Esophagus (tissue), 2 donors: Measurements from ENCODE around the gene ZNF146. TPM values are rescaled to one million over a fixed set of nuclear protein-coding genes. Genes with fewer than 3 reads are reported as not detected.
A peak's percentile ranks its signal among the peaks of the same experiment; 100 is the strongest.

Experiments used
- H3K27ac ChIP-seq, 2 donors: one replicate each; pipeline ENCODE4 v1.5.1; 2013; ENCODE audit warnings: low read depth in 2 of 2, mild to moderate bottlenecking in 2 of 2, inconsistent platforms in 1 of 2, low read length in 1 of 2, moderate library complexity in 1 of 2
- H3K27me3 ChIP-seq, 2 donors: one replicate each; pipeline ENCODE4 v1.6.1; 2013; ENCODE audit warnings: low read length in 2 of 2, control low read depth in 1 of 2, mild to moderate bottlenecking in 1 of 2; ENCODE audit not compliant: insufficient read depth in 2 of 2, control insufficient read depth in 1 of 2
- H3K36me3 ChIP-seq, 2 donors: one replicate each; pipeline ENCODE4 v1.6.1; 2013; ENCODE audit warnings: low read length in 1 of 2; ENCODE audit not compliant: control insufficient read depth in 2 of 2, insufficient read depth in 2 of 2
- H3K4me1 ChIP-seq, 2 donors: one replicate each; pipeline ENCODE4 v1.6.1; 2013; ENCODE audit warnings: low read length in 1 of 2; ENCODE audit not compliant: control insufficient read depth in 2 of 2, insufficient read depth in 2 of 2
- H3K4me3 ChIP-seq, 2 donors: one replicate each; pipeline ENCODE4 v1.5.1; 2013; ENCODE audit warnings: low read length in 2 of 2, mild to moderate bottlenecking in 2 of 2, low read depth in 1 of 2, moderate library complexity in 1 of 2
- H3K9me3 ChIP-seq, 2 donors: one replicate each; pipeline ENCODE4 v1.6.1; 2013; ENCODE audit warnings: mild to moderate bottlenecking in 2 of 2, low read depth in 1 of 2, low read length in 1 of 2, moderate library complexity in 1 of 2; ENCODE audit not compliant: control insufficient read depth in 2 of 2, insufficient read depth in 1 of 2
- WGBS, 2 donors: extraction: QIAGEN DNeasy Blood & Tissue Kit; methylation state at CpG; one replicate each; pipeline ENCODE4 v1.1.7; 2013; 5-methylcytosine and 5-hydroxymethylcytosine counted together
- polyA plus RNA-seq, 2 donors: library from polyadenylated mRNA; stranded (reverse); fragments of 200-250 nt; gene quantifications; one replicate each; pipeline ENCODE4 v1.2.3, GENCODE V29; 2013
- donor health status: healthy with polysubstance abuse.
- donor health status: Bipolar disorder and iron deficiency.

The ZNF146 gene
- polyA plus RNA-seq, 2 donors: 13.4 to 22.2 TPM

DNA sequence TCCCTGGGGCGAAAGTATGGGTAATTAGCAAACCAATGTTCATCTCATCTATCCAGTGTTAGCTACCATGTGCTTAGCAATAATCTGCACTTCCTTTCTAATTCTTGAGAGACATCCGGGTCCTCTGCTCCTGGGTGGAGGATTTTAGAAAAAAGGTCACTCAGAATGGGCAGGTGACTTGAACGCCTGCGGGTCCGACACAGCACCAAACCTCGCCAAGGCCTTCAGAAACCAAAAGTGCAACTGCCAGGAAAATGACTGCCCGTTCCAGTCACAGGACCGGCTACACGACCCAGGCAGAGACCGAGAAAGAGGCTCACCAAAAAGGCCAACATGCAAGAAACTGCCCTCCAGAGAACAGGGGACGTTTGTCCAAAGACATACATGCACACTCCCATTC lies 39.9 kb downstream of the ZNF146 start:
- peaks cover 4 to 38% of the 10 kb centered on the region in 2 donors for H3K9me3 ChIP-seq
- H3K36me3 ChIP-seq: no peaks in the 10 kb centered on the region
- H3K4me1 ChIP-seq: no peaks in the 10 kb centered on the region
- no peaks in the 10 kb centered on the region for H3K27me3 ChIP-seq
- H3K27ac ChIP-seq: no peak overlapping the region
- H3K4me3 ChIP-seq: no peak overlapping the region
- WGBS, 2 donors: 84 to 93% methylated on average over 11 of the region's 11 CpGs

DNA sequence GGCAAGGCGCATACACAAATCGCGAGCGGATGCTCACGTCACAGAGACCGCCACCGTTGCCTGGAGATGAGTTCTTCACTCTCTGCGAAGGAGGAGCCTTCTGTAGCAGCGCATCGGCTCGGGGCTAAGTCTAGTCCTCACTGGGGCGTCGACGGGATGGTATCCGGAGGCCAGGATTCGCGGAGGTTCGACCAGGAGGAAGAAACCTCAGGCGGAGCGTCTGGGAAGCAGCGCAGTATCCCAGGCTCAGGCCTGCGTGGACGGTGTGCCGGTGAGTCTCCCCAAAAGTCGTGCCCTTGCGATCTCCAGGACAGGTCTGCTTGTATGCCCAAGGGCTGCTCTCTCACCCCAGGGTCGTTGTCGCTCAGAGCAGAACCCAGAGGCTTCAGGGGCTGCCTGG lies 40.4 kb downstream of the ZNF146 start:
- Histone ChIP-seq H3K36me3 (no peaks in the 10 kb centered on the region), H3K27ac (no peak overlapping the region), H3K4me3 (no peak overlapping the region), H3K4me1 (no peaks in the 10 kb centered on the region), H3K9me3 (peaks cover 4 to 38% of the 10 kb centered on the region in 2 donors), H3K27me3 (no peaks in the 10 kb centered on the region)
- 96 to 97% methylated on average over 28 of the region's 28 CpGs for WGBS, 2 donors

DNA sequence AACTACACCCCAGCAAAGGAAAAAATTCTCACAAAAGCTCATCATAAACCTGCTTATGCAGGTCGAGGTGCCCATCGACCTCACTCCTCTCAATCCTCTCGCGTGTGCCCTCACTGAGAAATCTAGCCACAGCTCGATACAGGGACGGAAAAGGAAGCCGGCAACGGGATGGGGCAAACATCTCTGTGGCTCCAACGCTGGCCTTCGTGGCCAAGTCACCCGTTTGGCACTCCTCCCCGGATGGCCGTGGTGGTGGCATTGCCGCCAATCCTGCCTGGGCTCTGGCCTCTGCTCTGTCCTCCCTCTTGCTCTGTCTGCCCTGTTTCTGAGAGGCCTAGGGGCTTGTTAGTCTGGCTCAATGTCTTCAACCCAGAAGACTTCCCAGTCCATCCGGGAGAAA lies 41.2 kb downstream of the ZNF146 start:
- H3K9me3 ChIP-seq: peaks cover 4 to 38% of the 10 kb centered on the region in 2 donors
- H3K36me3 ChIP-seq: no peaks in the 10 kb centered on the region
- H3K27ac ChIP-seq: no peak overlapping the region
- WGBS, 2 donors: 95 to 98% methylated on average over 15 of the region's 15 CpGs
- H3K4me3 ChIP-seq: no peak overlapping the region
- no peaks in the 10 kb centered on the region for H3K27me3 ChIP-seq
- no peaks in the 10 kb centered on the region for H3K4me1 ChIP-seq

DNA sequence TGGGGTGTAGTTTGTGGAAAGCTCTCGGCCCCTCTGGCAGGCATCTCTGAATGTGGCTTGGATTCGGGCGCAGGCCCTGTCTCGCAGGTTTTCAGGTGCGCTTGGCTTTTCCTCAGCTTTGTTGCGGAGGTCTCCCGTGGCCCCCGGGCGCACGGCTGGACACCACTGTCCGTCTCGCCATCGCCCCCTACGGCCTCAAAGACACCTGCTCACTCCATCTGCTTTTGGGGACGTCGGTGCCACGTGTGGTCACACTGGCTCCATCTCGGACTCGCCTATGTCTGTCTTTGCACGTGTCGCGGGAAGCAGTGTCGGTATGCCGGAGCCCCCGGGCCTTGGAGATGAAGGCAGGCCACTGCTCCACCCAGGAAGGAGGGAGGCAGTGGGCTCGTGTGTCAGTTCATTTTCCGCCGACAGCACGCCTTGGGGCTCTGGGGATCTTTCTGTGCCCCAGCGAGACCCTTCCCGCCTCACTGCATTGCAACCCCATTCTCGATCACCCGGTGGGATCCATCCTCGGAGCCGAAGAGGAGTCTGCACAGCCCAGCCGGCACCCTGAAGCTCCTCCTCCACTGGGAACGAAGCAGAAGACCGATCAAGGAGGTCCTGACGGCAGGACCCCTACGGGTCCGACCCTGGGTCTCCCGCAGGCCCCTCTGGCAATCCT lies 42.1 kb downstream of the ZNF146 start:
- Histone ChIP-seq H3K27me3 (no peaks in the 10 kb centered on the region), H3K9me3 (peaks cover 4 to 38% of the 10 kb centered on the region in 2 donors), H3K4me1 (no peaks in the 10 kb centered on the region), H3K36me3 (no peaks in the 10 kb centered on the region), H3K4me3 (peak overlapping the region in 1 of 2 donors; percentile 37), H3K27ac (no peak overlapping the region)
- 68 to 72% methylated on average over 39 to 42 of the region's 42 CpGs for whole genome bisulfite sequencing, 2 donors

DNA sequence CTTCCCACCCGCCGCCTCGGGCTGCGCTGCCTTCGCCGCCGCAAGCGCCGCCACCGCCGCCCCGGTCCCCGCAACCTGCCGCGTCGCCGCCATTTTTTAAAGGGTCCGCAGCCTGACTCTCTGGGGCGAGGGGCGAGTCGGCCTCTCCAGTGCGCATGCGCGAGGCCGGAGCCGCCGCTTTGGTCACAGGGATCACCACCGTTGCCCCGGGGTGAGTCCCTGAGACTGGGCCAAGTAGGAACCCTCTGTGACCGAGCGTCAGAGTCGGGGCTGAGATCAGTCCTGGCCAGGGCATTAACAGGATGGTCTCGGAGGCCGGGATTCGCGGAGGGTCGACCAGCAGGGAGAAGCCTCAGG lies 42.6 kb downstream of the ZNF146 start:
- Histone ChIP-seq H3K4me1 (no peaks in the 10 kb centered on the region), H3K27ac (no peak overlapping the region), H3K36me3 (no peaks in the 10 kb centered on the region), H3K4me3 (peak overlapping the region in 1 of 2 donors; percentile 37), H3K27me3 (no peaks in the 10 kb centered on the region), H3K9me3 (peaks cover 2 to 36% of the 10 kb centered on the region in 2 donors)
- WGBS, 2 donors: 14 to 21% methylated on average over 29 to 37 of the region's 37 CpGs

DNA sequence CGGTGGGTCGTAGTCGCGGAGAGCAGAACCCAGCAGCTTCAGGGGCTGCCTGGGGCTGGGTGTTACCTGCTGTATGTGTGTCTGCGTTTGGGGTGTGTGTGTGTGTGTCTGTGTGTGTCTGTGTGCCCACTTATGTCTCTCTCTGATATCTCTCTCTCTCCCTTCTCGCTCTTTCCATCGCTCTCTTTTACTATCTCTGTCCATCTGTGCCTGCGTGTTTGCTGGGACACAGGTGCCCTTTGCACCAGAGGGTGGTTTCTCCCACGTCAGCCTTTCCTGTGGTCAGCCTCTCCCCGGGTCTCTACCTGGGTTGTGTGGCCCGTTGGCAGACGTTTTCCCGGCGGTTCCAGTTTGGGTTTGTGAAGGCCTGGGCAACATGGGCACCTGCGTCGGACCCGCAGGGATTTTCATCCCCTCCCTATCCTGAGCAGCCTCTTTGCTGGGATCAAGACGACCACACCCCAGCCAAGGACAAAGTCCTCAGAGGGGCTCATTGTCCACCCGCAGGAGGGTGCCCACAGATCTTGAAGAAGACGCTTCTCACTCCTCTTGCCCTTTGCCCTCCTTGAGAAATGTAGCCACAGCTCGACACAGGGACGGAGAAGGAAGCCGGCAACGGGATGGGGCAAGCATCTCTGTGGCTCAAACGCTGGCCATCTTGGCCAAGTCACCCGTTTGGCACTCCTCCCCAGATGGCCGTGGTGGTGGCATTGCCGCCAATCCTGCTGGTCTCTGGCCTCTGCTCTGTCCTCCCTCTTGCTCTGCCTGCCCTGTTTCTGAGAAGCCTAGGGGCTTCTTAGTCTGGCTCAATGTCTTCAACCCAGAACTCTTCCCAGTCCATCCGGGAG lies 43.3 kb downstream of the ZNF146 start:
- Histone ChIP-seq H3K4me1 (no peaks in the 10 kb centered on the region), H3K9me3 (peaks cover 0 to 35% of the 10 kb centered on the region in 2 donors), H3K4me3 (peak overlapping the region in 1 of 2 donors; percentile 37), H3K36me3 (no peaks in the 10 kb centered on the region), H3K27ac (no peak overlapping the region), H3K27me3 (no peaks in the 10 kb centered on the region)
- WGBS, 2 donors: 88 to 90% methylated on average over 29 of the region's 29 CpGs

DNA sequence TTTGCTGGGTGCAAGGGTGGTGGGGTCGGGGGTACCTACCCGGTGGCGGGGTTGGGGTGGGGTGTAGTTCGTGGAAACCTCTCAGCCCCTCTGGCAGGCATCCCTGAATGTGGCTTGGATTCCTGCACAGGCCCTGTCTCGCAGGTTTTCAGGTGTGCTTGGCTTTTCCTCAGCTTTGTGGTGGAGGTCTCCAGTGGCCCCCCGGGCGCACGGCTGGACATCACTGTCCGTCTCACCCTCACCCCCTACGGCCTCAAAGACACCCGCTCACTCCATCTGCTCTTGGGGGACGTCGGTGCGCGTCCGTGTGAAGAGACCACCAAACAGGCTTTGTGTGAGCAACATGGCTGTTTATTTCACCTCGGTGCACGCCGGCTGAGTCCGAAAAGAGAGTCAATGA lies 44.3 kb downstream of the ZNF146 start:
- 95% methylated on average over 20 of the region's 20 CpGs for WGBS, 2 donors
- Histone ChIP-seq H3K27ac (no peak overlapping the region), H3K4me3 (no peak overlapping the region), H3K36me3 (no peaks in the 10 kb centered on the region), H3K27me3 (no peaks in the 10 kb centered on the region), H3K9me3 (peaks cover 0 to 35% of the 10 kb centered on the region in 2 donors), H3K4me1 (no peaks in the 10 kb centered on the region)

DNA sequence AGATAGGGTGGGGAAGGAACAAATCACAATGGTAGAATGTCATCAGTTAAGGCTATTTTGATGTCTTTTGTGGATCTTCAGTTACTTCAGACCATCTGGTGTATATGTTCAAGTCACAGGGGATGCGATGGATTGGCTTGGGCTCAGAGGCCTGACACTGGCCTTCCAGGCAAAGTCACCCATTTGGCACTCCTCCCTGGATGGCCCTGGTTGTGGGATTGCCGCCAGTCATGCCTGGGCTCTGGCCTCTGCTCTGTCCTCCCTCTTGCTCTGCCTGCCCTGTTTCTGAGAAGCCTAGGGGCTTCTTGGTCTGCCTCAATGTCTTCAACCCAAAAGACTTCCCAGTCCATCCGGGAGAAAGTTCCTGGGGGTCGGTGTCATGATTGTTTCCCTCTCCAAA lies 50.2 kb downstream of the ZNF146 start:
- Histone ChIP-seq H3K4me1 (no peaks in the 10 kb centered on the region), H3K4me3 (no peak overlapping the region), H3K27me3 (no peaks in the 10 kb centered on the region), H3K36me3 (no peaks in the 10 kb centered on the region), H3K9me3 (peaks cover 4 to 6% of the 10 kb centered on the region in 2 donors), H3K27ac (no peak overlapping the region)
- WGBS, 2 donors: 91 to 96% methylated on average over 4 of the region's 4 CpGs

DNA sequence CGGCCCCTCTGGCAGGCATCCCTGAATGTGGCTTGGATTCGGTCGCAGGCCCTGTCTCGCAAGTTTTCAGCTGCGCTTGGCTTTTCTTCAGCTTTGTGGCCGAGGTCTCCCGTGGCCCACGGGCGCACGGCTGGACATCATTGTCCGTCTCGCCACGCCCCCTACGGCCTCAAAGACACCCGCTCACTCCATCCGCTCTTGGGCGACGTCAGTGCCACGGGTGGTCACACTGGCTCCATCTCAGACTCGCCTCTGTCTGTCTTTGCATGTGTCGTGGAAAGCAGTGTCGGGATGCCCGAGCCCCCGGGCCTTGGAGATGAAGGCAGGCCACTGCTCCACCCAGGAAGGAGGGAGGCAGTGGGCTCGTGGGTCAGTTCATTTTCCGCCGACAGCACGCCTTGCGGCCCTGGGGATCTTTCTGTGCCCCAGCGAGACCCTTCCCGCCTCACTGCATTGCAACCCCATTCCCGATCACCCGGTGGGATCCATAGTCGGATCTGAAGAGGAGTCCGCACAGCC lies 51.0 kb downstream of the ZNF146 start:
- H3K4me3 ChIP-seq: no peak overlapping the region
- H3K36me3 ChIP-seq: no peaks in the 10 kb centered on the region
- no peak overlapping the region for H3K27ac ChIP-seq
- no peaks in the 10 kb centered on the region for H3K4me1 ChIP-seq
- no peaks in the 10 kb centered on the region for H3K27me3 ChIP-seq
- peaks cover 4 to 6% of the 10 kb centered on the region in 2 donors for H3K9me3 ChIP-seq
- WGBS, 2 donors: 89 to 95% methylated on average over 35 of the region's 35 CpGs
